ENCODE results near the gene FAXDC2. TPM values are rescaled to one million over a fixed set of nuclear protein-coding genes. Genes with fewer than 3 reads are reported as not detected.

Gene FAXDC2
- total and polyA plus RNA-seq, 2 of the 8 experiments (the other 6 are each of a cell fraction or from before 2014, with no cell fraction given), result 3.7 to 5.9 TPM

GRCh38 chr5:154863291-154864080 lies 13.1 kb upstream of the FAXDC2 start:
- Histone ChIP-seq H3K27me3 (replicated peaks in 1 of 4; ENCODE audit: control insufficient read depth in 3 of 4, extremely low read depth in 1 of 4, insufficient read depth in 3 of 4, low read length in 3 of 4) (no peaks in the 10 kb centered on the region), H2BK5ac (ENCODE audit: low read depth, low read length) (no peak overlapping the region), H2BK12ac (ENCODE audit: low read depth, low read length) (no peak overlapping the region), H2BK20ac (ENCODE audit: low read length) (no peak overlapping the region), H4K20me1 (replicated peaks in 1 of 2; ENCODE audit: control insufficient read depth in 1 of 2, insufficient read depth in 2 of 2, low read length in 2 of 2) (peaks cover 3 to 7% of the 10 kb centered on the region in 2 experiments), H3K4me3 (ENCODE audit: extremely low read depth in 1 of 4, insufficient read depth in 2 of 4, low read depth in 3 of 4, low read length in 4 of 4) (no peak overlapping the region), H4K5ac (ENCODE audit: insufficient read length, low read depth, low read length) (no peak overlapping the region), H3K14ac (ENCODE audit: insufficient read length) (no peak overlapping the region), H3K4me1 (replicated peaks in 1 of 4; ENCODE audit: control insufficient read depth in 3 of 4, insufficient read depth in 4 of 4, low read length in 3 of 4) (peaks cover 0 to 9% (median 4%) of the 10 kb centered on the region in 4 experiments; a peak in 4 of 7 replicates), H2AK5ac (ENCODE audit: low read depth, low read length) (no peak overlapping the region), H3K79me1 (ENCODE audit: low read depth, low read length) (peaks cover 5% of the 10 kb centered on the region; the same call in 1 of the 2 replicates), H3K4me2 (ENCODE audit: insufficient read depth in 1 of 2, low read depth in 2 of 2, low read length in 2 of 2) (no peak overlapping the region), H3K18ac (ENCODE audit: extremely low read depth, low read length) (no peak overlapping the region), H3K9me3 (ENCODE audit: insufficient read depth in 2 of 2, low read depth in 1 of 2, low read length in 1 of 2) (no peaks in the 10 kb centered on the region), H3K36me3 (ENCODE audit: control insufficient read depth in 2 of 4, insufficient read depth in 4 of 4, low read length in 3 of 4) (peaks cover 7 to 40% (median 20%) of the 10 kb centered on the region in 4 experiments), H2BK120ac (replicated peaks; ENCODE audit: low read depth, low read length) (no peak overlapping the region), H4K91ac (replicated peaks; ENCODE audit: insufficient read length, low read length) (no peak overlapping the region), H3K4ac (replicated peaks; ENCODE audit: insufficient read length, low read depth, low read length) (no peak overlapping the region), H2AFZ (ENCODE audit: low read length) (no peak overlapping the region), H3K79me2 (ENCODE audit: control insufficient read depth in 1 of 2, insufficient read depth in 2 of 2, low read length in 2 of 2) (peaks cover 22 to 63% of the 10 kb centered on the region in 2 experiments), H3K23me2 (ENCODE audit: low read depth, low read length) (no peaks in the 10 kb centered on the region; the same call in 1 of the 2 replicates), H3K56ac (replicated peaks; ENCODE audit: insufficient read length, low read depth, low read length) (no peak overlapping the region), H4K8ac (ENCODE audit: extremely low read depth, insufficient read depth, low read length) (no peak overlapping the region), H3K27ac (ENCODE audit: low read depth, low read length) (no peak overlapping the region; the same call in 1 of the 2 replicates), H2BK15ac (ENCODE audit: low read length) (no peak overlapping the region), H3K9ac (replicated peaks in 1 of 4; ENCODE audit: extremely low read depth in 1 of 4, low read depth in 3 of 4, low read length in 3 of 4) (no peak overlapping the region), H3K23ac (ENCODE audit: insufficient read length) (no peak overlapping the region)
- no peak for DNase-seq (ENCODE audit: low read depth in 1 of 2, low spot score in 2 of 2)
- CTCF ChIA-PET (ENCODE audit: partially characterized antibody), result interaction anchor here (1.2 to 1.5 kb wide), 3 partner anchors 23 to 82 kb away, joined by 3 read pairs; no protein-coding TSS in a partner anchor
- no peak for FAIRE-seq
- WGBS, 2 experiments (ENCODE audit: extremely low coverage in 1 of 2, insufficient coverage in 1 of 2, insufficient read length in 1 of 2, insufficient replicate concordance in 2 of 2, low coverage in 1 of 2, low lambda C conversion rate in 2 of 2, missing lambda C conversion rate in 1 of 2), result 92% methylated on average over 7 of the region's 7 CpGs; no CpG with 5 or more reads in 1 of the 2 experiments
- no peak for TF ChIP-seq ASH2L (IDR thresholded peaks at IDR 0.05; ENCODE audit: low read length)
- no peak for TF ChIP-seq SAP30 (IDR thresholded peaks at IDR 0.05; ENCODE audit: insufficient read depth, insufficient replicate concordance, low read length)
- TF ChIP-seq JUND (IDR thresholded peaks at IDR 0.05; ENCODE audit: low read length), result no peak
- no peak for TF ChIP-seq POU5F1 (IDR thresholded peaks at IDR 0.05; ENCODE audit: low read depth, low read length)
- POLR2A ChIA-PET (ENCODE audit: partially characterized antibody), result interaction anchor here (1.0 kb wide), 1 partner anchor 10 kb away, joined by 3 read pairs; no protein-coding TSS in a partner anchor
